K562 treated with DMSO at 1 percent for 48 hours (cell line): ENCODE results near the gene OCRL. TPM values are rescaled to one million over a fixed set of nuclear protein-coding genes. Genes with fewer than 3 reads are reported as not detected.

ENCODE experiments used
- total RNA-seq: library from RNA; unstranded; fragments of 300-600 nt; gene quantifications from 2 replicates; pipeline ENCODE4 v1.2.3, GENCODE V29; 2022; ENCODE audit warnings: low replicate concordance; ENCODE audit errors: extremely low read depth

The OCRL gene
- not detected in 2 replicates for total RNA-seq

GRCh38 chrX:129540068-129540653 lies at the start of gene OCRL:
Gene OCRL, plus strand, starts transcription at chrX:129540259. Its CDS starts 181 bp downstream, at chrX:129540440.

DNA sequence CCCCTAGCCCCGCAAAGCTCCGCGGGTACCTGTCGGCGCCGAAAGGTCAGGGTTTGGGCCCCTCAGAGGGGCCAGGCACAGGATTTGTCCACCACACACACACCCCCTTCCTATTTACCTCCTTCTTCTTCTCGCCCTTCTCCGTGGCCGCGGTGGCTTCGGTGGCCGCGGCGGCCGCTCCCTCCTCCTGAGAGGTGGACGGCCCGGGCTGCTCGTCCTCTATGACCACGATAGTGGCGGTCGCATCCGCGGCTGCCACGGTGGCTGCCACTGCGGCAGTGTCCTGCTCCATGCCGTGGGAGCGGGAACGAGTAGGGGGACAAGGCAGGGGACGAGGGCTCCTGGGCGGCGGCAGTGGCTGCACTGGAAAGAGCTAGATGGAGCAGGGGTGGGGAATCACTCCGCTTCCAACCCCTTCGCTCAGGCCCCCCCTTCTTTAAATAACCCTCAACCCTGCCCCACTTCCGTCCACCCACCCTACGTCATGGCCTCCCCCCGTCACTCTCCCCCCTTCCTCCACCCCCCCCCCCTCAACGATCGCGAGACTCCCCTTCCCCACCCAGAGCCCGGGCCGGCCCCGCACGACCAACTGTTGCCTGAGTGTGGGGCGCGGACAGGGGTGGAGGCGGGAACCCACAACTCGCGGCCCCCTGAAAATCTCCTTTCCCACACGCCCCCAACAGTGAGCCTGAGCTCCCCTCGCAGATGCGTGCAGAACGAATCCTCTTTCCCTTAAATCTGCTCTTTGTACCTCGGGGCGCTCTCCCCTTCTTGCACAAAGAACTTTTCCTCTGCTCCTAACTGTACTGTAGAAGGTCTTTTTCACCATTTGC lies 16.8 kb upstream of the OCRL start, which contains the start of gene SMARCA1:
Gene SMARCA1 (minus strand): TSS at position 412 of the 833 bp plus-strand sequence. CDS start 120 bp downstream, at position 292.

Other genes starting within 250 kb of the OCRL start
- not detected in 2 replicates for gene SMARCA1, start 16.8 kb upstream of the OCRL start, total RNA-seq
- not detected in 2 replicates for gene APLN, start 114.7 kb downstream of the OCRL start, total RNA-seq
- not detected in 2 replicates for gene XPNPEP2, start 198.7 kb downstream of the OCRL start, total RNA-seq
- gene SASH3, start 239.7 kb downstream of the OCRL start, total RNA-seq = not detected in 2 replicates